SK-N-SH (cell line): Measurements from ENCODE around the gene BLVRA. TPM values are rescaled to one million over a fixed set of nuclear protein-coding genes. Genes with fewer than 3 reads are reported as not detected.

Experiments
- CTCF ChIA-PET: fragments of 300-600, 350-600 bp; formaldehyde crosslinking; extraction: SDS; loops from one replicate; lab custom pipeline; 2021; lab: Yijun Ruan, JAX
- POLR2A ChIA-PET: fragments of 350-600 bp; sonication (Branson Sonifier 250); formaldehyde crosslinking; extraction: SDS; loops from one replicate; lab custom pipeline; 2020; ENCODE audit warnings: antibody characterized with exemption, inconsistent platforms; lab: Yijun Ruan, JAX
- DNase-seq: peaks from one replicate; pipeline ENCODE4 v3.0.0; 2012
- H2AFZ ChIP-seq: fragments of 200-600 bp; sonication (generic); 2 replicates; pipeline ENCODE4 v1.8.1; 2016; ENCODE audit warnings: antibody characterized with exemption, mild to moderate bottlenecking, low read depth
- H3F3A ChIP-seq: fragments of 200-600 bp; sonication (generic); replicated peaks from 2 replicates; pipeline ENCODE3; 2016; ENCODE audit warnings: antibody characterized with exemption, mild to moderate bottlenecking; ENCODE audit not compliant: insufficient read depth
- H3K27ac ChIP-seq, 2 experiments: fragments of 200-500 bp in 1 of 2; fragments of 200-600 bp in 1 of 2; sonication (Bioruptor generic) in 1 of 2; sonication (generic), shearing (Covaris generic) in 1 of 2; 2 replicates each; pipeline versions ENCODE4 v1.5.1 to v1.6.1; 2014 to 2016; ENCODE audit warnings: low read depth in 2 of 2, inconsistent platforms in 1 of 2, low read length in 1 of 2, mild to moderate bottlenecking in 1 of 2, mixed read lengths in 1 of 2
- H3K27me3 ChIP-seq: fragments of 200-600 bp; sonication (generic), shearing (Covaris generic); 2 replicates; pipeline ENCODE4 v1.6.1; 2016; ENCODE audit warnings: mixed run types; ENCODE audit not compliant: insufficient read depth
- H3K36me3 ChIP-seq, 2 experiments: fragments of 200-500 bp in 1 of 2; fragments of 200-600 bp in 1 of 2; sonication (Bioruptor generic) in 1 of 2; sonication (generic) in 1 of 2; replicated peaks in 1 of 2; 2 replicates each; pipeline versions ENCODE3 to v1.5.1; 2014 to 2016; ENCODE audit warnings: low read length in 1 of 2, mild to moderate bottlenecking in 1 of 2; ENCODE audit not compliant: insufficient read depth in 2 of 2, control insufficient read depth in 1 of 2
- H3K4me1 ChIP-seq, 2 experiments: fragments of 200-500 bp in 1 of 2; fragments of 200-600 bp in 1 of 2; sonication (Bioruptor generic) in 1 of 2; sonication (generic), shearing (Covaris generic) in 1 of 2; 2 replicates each; pipeline versions ENCODE4 v1.5.1 to v1.6.1; 2014 to 2016; ENCODE audit warnings: low read depth in 1 of 2, low read length in 1 of 2, mixed run types in 1 of 2; ENCODE audit not compliant: insufficient read depth in 2 of 2, control insufficient read depth in 1 of 2
- H3K4me2 ChIP-seq: fragments of 200-600 bp; sonication (generic), shearing (Covaris generic); 2 replicates; pipeline ENCODE4 v1.6.1; 2017; ENCODE audit warnings: mixed run types
- H3K4me3 ChIP-seq, 2 experiments: fragments of 200-500 bp in 1 of 2; fragments of 200-600 bp in 1 of 2; sonication (Bioruptor generic) in 1 of 2; sonication (generic), shearing (Covaris generic) in 1 of 2; 2 replicates each; pipeline versions ENCODE4 v1.5.1 to v1.8.1; 2014 to 2016; ENCODE audit warnings: low read depth in 2 of 2, inconsistent platforms in 1 of 2, low read length in 1 of 2, mild to moderate bottlenecking in 1 of 2, mixed read lengths in 1 of 2, moderate library complexity in 1 of 2
- H3K79me2 ChIP-seq: fragments of 200-600 bp; sonication (generic); 2 replicates; pipeline ENCODE4 v1.8.1; 2017; ENCODE audit warnings: mild to moderate bottlenecking; ENCODE audit not compliant: insufficient read depth
- H3K9ac ChIP-seq: fragments of 200-600 bp; sonication (generic); 2 replicates; pipeline ENCODE4 v1.6.1; 2017; ENCODE audit warnings: mixed run types
- H3K9me2 ChIP-seq: fragments of 200-600 bp; sonication (generic); 2 replicates; pipeline ENCODE4 v1.6.1; 2017; ENCODE audit warnings: mixed run types
- H3K9me3 ChIP-seq: fragments of 200-600 bp; sonication (generic); 2 replicates; pipeline ENCODE4 v1.6.1; 2017; ENCODE audit warnings: mixed run types, mild to moderate bottlenecking, moderate library complexity
- H4K20me1 ChIP-seq: fragments of 200-600 bp; sonication (generic); 2 replicates; pipeline ENCODE4 v1.6.1; 2017; ENCODE audit warnings: mild to moderate bottlenecking, mixed run types; ENCODE audit not compliant: insufficient read depth
- ELF1 ChIP-seq: IDR thresholded peaks from 2 replicates; pipeline ENCODE4 v1.4.0; 2012
- FOSL2 ChIP-seq: IDR thresholded peaks from 2 replicates; pipeline ENCODE4 v1.4.0; 2012; ENCODE audit warnings: low read depth, mild to moderate bottlenecking, moderate library complexity, borderline replicate concordance
- FOXM1 ChIP-seq: IDR thresholded peaks from 2 replicates; pipeline ENCODE4 v1.4.0; 2012; ENCODE audit warnings: low read depth, mild to moderate bottlenecking
- GABPA ChIP-seq: IDR thresholded peaks from 2 replicates; pipeline ENCODE4 v1.4.0; 2012; ENCODE audit warnings: low read depth, mild to moderate bottlenecking
- IRF3 ChIP-seq: fragments of 150-350 bp; IDR thresholded peaks from 2 replicates; pipeline ENCODE4 v1.6.1; 2016; ENCODE audit warnings: mild to moderate bottlenecking, low read depth, low read length
- MEF2A ChIP-seq: IDR thresholded peaks from 2 replicates; pipeline ENCODE4 v1.4.0; 2012; ENCODE audit warnings: low read depth, borderline replicate concordance
- POLR2AphosphoS5 ChIP-seq: IDR thresholded peaks from 2 replicates; pipeline ENCODE4 v1.6.1; 2012; ENCODE audit warnings: low read depth, low read length
- RXRA ChIP-seq: IDR thresholded peaks from 2 replicates; pipeline ENCODE4 v1.4.0; 2012; ENCODE audit warnings: low read depth, mild to moderate bottlenecking, borderline replicate concordance
- SIN3A ChIP-seq: IDR thresholded peaks from 2 replicates; pipeline ENCODE4 v1.6.1; 2012; ENCODE audit warnings: low read depth, mild to moderate bottlenecking, low read length, moderate library complexity, borderline replicate concordance
- SMC3 ChIP-seq: IDR thresholded peaks from 2 replicates; pipeline ENCODE4 v1.6.1; 2012; ENCODE audit warnings: low read depth, low read length, improper control_type of control experiment
- USF2 ChIP-seq: fragments of 150-350 bp; IDR thresholded peaks from 2 replicates; pipeline ENCODE4 v1.6.1; 2017; ENCODE audit warnings: antibody characterized with exemption, low read length, low read depth, borderline replicate concordance
- YY1 ChIP-seq: IDR thresholded peaks from 2 replicates; pipeline ENCODE4 v1.4.0; 2012; ENCODE audit warnings: low read depth, mild to moderate bottlenecking
- WGBS: methylation state at CpG from one replicate; pipeline ENCODE4 v1.1.6; 2017; ENCODE audit warnings: low lambda C conversion rate; 5-methylcytosine and 5-hydroxymethylcytosine counted together
- polyA plus RNA-seq, 3 experiments: library from polyadenylated mRNA; depleted of rRNA; stranded (reverse); fragments of >200 nt; gene quantifications; 2 replicates each; pipeline ENCODE4 v1.2.3, GENCODE V29; 2012

Gene BLVRA
- polyA plus RNA-seq, 1 of the 3 experiments (the other 2 are of a cell fraction), result 123 TPM

GRCh38 chr7:43749383-43749940 lies 9.0 kb upstream of the BLVRA start:
- Histone ChIP-seq H3K9ac (no peak overlapping the region), H3K9me3 (no peaks in the 10 kb centered on the region), H3K4me1 (peaks cover 0 to under 1% of the 10 kb centered on the region in 2 experiments; a peak in 1 of 4 replicates), H3K79me2 (no peaks in the 10 kb centered on the region), H3K27me3 (peaks cover 11% of the 10 kb centered on the region; the same call in 1 of the 2 replicates), H3K4me3 (no peak overlapping the region), H3K4me2 (no peak overlapping the region), H3K27ac (no peak overlapping the region), H3F3A (no peaks in the 10 kb centered on the region), H3K9me2 (no peaks in the 10 kb centered on the region), H3K36me3 (no peaks in the 10 kb centered on the region), H2AFZ (no peak overlapping the region), H4K20me1 (no peaks in the 10 kb centered on the region)
- POLR2A ChIA-PET, result interaction anchor here (0.5 kb wide), 1 partner anchor 54 kb away, joined by 3 read pairs; no protein-coding TSS in a partner anchor
- WGBS, result 39% methylated on average over 5 of the region's 5 CpGs
- CTCF ChIA-PET, result interaction anchor here (1.2 to 1.4 kb wide), 2 partner anchors 89 to 167 kb away, joined by 3 to 4 read pairs; partner anchors contain the start of gene STK17A
- TF ChIP-seq USF2 (no peak), MEF2A (no peak), ELF1 (no peak), SIN3A (no peak), SMC3 (no peak), YY1 (no peak), IRF3 (no peak)
- DNase-seq, result no peak

GRCh38 chr7:43750016-43750887 lies 8.2 kb upstream of the BLVRA start:
- Histone ChIP-seq H3K9me2 (no peaks in the 10 kb centered on the region), H3K9me3 (no peaks in the 10 kb centered on the region), H3K79me2 (no peaks in the 10 kb centered on the region), H2AFZ (no peak overlapping the region), H3K4me2 (no peak overlapping the region), H3K27ac (no peak overlapping the region), H3K27me3 (peaks cover 11% of the 10 kb centered on the region; the same call in 1 of the 2 replicates), H3K4me3 (no peak overlapping the region), H3K9ac (no peak overlapping the region), H4K20me1 (no peaks in the 10 kb centered on the region), H3F3A (no peaks in the 10 kb centered on the region), H3K4me1 (peaks cover 0 to 3% of the 10 kb centered on the region in 2 experiments; a peak in 1 of 4 replicates), H3K36me3 (no peaks in the 10 kb centered on the region)
- POLR2A ChIA-PET, result interaction anchor here (0.5 kb wide), 1 partner anchor 53 kb away, joined by 3 read pairs; no protein-coding TSS in a partner anchor
- no peak for TF ChIP-seq IRF3
- TF ChIP-seq SMC3, result no peak
- no peak for TF ChIP-seq GABPA
- TF ChIP-seq ELF1, result no peak
- TF ChIP-seq POLR2AphosphoS5, result no peak
- TF ChIP-seq FOSL2, result no peak
- TF ChIP-seq RXRA, result no peak
- TF ChIP-seq FOXM1, result no peak
- TF ChIP-seq MEF2A, result no peak
- CTCF ChIA-PET, result interaction anchor here (0.6 to 1.4 kb wide), 3 partner anchors 11 to 168 kb away, joined by 3 to 4 read pairs (median 3); partner anchors contain the start of gene STK17A
- WGBS, result 69% methylated on average over 12 of the region's 14 CpGs
- DNase-seq, result no peak
